ENCODE measurements around the gene ACTN1. TPM values are rescaled to one million over a fixed set of nuclear protein-coding genes. Genes with fewer than 3 reads are reported as not detected.

The ACTN1 gene
- total RNA-seq, 2 experiments from 2014 or later: 51.4 to 56.1 TPM

DNA sequence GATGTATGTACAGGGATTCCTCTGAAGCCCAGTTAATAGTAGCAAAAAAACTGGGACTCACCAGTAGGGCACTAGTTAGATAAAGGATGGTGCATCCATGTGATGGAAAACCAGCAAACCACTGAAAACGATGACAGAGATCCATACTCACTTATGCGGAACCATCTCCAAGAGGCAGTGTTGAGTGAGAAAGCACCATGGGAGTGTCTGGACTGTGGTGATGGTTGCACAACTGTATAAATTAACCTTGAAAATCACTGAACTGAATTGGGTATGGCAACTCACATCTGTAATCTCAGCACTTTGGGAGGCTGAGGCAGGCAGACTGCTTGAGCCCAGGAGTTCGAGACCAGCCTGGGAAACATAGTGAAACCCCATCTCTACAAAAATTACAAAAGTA is 132.6 kb downstream of the ACTN1 start:
- H3K9me3 Mint-ChIP-seq (ENCODE audit: insufficient read depth): no peaks in the 10 kb centered on the region
- no peak for ATAC-seq
- H3K4me3 Mint-ChIP-seq: no peak overlapping the region
- no peaks in the 10 kb centered on the region for H3K27me3 Mint-ChIP-seq (ENCODE audit: low read depth)
- no peak for DNase-seq
- POLR2A ChIA-PET: no interaction called here
- CTCF ChIA-PET: no interaction called here
- no peaks in the 10 kb centered on the region for H3K36me3 Mint-ChIP-seq (ENCODE audit: low read depth)
- no peak overlapping the region for H3K27ac Mint-ChIP-seq
- H3K4me1 Mint-ChIP-seq (ENCODE audit: low read depth): peaks cover 10% of the 10 kb centered on the region

DNA sequence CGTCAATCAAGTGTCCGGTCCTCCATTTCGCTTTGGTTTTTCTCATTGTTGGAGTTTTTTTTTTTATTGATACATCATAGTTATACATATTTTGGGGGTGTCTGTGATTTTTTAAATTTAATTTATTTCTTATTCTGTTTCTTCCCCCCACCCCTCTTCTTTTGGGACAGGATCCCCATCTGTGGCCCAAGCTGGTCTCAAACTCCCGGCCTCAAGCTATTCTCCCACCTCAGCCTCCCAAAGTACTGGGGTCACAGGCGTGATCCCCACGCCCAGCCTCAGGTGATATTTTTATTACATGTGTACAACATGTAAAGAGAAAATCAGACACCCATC is 134.9 kb downstream of the ACTN1 start:
- H3K9me3 Mint-ChIP-seq (ENCODE audit: insufficient read depth): no peaks in the 10 kb centered on the region
- H3K27ac Mint-ChIP-seq: no peak overlapping the region
- ATAC-seq (no peak), DNase-seq (no peak)
- peaks cover 19% of the 10 kb centered on the region for H3K4me1 Mint-ChIP-seq (ENCODE audit: low read depth)
- POLR2A ChIA-PET: interaction anchor here (0.7 to 1.3 kb wide), 4 partner anchors 27 to 316 kb away, joined by 3 to 5 read pairs (median 3); no protein-coding TSS in a partner anchor
- no peaks in the 10 kb centered on the region for H3K36me3 Mint-ChIP-seq (ENCODE audit: low read depth)
- CTCF ChIA-PET: interaction anchor here (0.5 to 3.5 kb wide), 79 partner anchors 9 to 1017 kb away, joined by 3 to 107 read pairs (median 4); partner anchors contain the start of gene ZFP36L1
- H3K27me3 Mint-ChIP-seq (ENCODE audit: low read depth): no peaks in the 10 kb centered on the region
- no peak overlapping the region for H3K4me3 Mint-ChIP-seq

DNA sequence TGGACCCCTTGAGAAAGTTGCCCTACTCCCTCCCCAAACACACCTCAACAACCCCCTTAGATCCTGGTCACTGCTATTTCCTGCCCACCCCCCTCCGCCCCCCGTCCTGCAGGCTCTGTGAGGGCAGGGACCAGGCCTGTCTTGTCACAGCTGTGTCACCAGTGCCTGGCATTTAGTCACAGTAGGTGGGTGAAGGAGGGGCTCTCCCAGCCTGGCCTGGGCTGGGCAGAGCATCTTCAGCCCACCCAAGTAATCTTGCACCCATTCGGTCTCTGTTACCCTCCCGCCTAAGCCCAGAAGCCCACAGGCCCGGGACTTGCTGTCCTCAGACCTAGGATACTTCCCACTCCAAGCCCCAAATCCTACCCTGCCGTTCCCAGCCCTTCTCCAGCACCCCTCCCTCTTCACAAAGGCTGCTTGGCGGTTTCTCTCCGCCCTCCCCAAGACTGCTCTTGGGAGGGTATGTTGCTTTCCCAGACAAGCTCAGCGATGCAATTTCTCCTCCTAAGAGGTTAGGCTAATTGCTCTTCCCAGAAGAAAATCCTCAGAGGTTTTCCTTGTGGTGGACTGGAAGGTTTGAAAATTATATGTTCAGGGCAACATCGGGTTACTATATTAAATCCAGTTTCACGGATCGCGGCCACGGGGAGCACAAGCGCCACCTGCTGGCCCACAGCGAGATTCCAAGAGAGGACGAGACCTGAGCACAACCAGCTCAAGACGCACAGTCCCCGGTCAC is 135.5 kb downstream of the ACTN1 start:
- Mint-ChIP-seq H3K27me3 (ENCODE audit: low read depth) (no peaks in the 10 kb centered on the region), H3K36me3 (ENCODE audit: low read depth) (no peaks in the 10 kb centered on the region), H3K4me1 (ENCODE audit: low read depth) (peaks cover 19% of the 10 kb centered on the region), H3K4me3 (no peak overlapping the region), H3K9me3 (ENCODE audit: insufficient read depth) (no peaks in the 10 kb centered on the region), H3K27ac (no peak overlapping the region)
- POLR2A ChIA-PET: interaction anchor here (0.7 to 1.3 kb wide), 4 partner anchors 27 to 317 kb away, joined by 3 to 5 read pairs (median 3); no protein-coding TSS in a partner anchor
- DNase-seq (peak; percentile 83), ATAC-seq (peak; percentile 81)
- CTCF ChIA-PET: interaction anchor here (0.5 to 3.5 kb wide), 79 partner anchors 8 to 1017 kb away, joined by 3 to 107 read pairs (median 4); partner anchors contain the start of gene ZFP36L1

DNA sequence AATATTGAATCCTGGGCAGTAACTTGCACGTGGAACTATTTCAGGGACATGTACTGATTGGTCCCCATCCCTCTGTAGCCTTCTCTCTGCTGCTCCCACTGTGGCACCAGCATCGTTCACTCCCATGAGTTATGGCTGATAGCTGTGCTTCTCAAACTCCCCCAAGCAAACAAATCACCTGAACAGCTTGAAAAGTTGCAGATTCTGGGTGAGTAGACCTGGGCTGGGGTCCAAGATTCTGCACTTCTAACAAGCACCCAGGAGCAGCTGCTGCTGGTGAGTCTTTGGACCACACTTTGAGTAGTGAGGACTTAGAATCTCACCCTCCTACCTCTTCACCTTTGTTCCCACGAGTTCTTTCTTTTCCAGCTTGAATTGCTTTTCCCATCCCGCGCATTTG is 136.8 kb downstream of the ACTN1 start:
- no peak for ATAC-seq
- CTCF ChIA-PET: interaction anchor here (2.5 to 3.5 kb wide), 3 partner anchors 21 to 596 kb away, joined by 10 to 107 read pairs (median 17); no protein-coding TSS in a partner anchor
- POLR2A ChIA-PET: no interaction called here
- H3K4me3 Mint-ChIP-seq: no peak overlapping the region
- H3K4me1 Mint-ChIP-seq (ENCODE audit: low read depth): peaks cover 19% of the 10 kb centered on the region
- no peaks in the 10 kb centered on the region for H3K27me3 Mint-ChIP-seq (ENCODE audit: low read depth)
- no peak for DNase-seq
- peaks cover under 1% of the 10 kb centered on the region for H3K36me3 Mint-ChIP-seq (ENCODE audit: low read depth)
- H3K27ac Mint-ChIP-seq: no peak overlapping the region
- H3K9me3 Mint-ChIP-seq (ENCODE audit: insufficient read depth): no peaks in the 10 kb centered on the region

DNA sequence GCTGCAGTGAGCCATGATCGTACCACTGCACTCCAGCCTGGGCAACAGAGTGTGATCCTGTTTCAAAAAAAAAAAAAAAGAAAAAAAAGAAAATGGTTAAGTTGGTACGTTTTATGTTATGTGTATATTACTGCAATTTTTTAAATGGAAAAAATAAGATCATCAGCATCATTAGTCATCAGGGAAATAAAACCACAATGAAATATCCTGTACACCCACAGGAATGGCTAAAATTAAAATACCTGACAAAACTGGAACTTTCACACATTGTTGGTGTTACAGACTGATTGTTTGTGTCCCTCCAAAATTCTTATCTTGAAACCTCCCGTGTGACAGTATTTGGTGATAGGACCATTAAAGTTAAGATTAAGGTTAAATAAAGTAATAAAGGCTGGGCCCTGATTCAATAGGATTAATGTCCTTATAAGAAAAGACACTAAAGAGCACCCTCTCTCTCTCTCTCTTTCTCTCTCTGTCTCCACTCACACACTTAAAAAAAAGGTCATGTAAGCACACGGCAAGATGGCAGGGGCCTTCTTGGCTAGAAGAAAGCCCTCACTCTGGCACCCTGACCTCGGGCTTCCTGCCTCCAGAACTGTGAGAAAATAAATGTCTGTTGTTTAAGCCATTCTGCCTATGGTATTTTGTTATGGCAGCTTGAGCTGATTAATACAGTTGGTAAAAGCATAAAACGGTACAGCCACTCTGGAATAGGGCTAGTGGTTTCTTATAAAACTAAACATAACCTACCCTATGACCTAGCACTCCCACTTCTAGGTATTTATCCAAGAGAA is 137.9 kb downstream of the ACTN1 start:
- H3K27ac Mint-ChIP-seq: no peak overlapping the region
- H3K36me3 Mint-ChIP-seq (ENCODE audit: low read depth): peaks cover 4% of the 10 kb centered on the region
- peaks cover 4% of the 10 kb centered on the region for H3K9me3 Mint-ChIP-seq (ENCODE audit: insufficient read depth)
- peaks cover 19% of the 10 kb centered on the region for H3K4me1 Mint-ChIP-seq (ENCODE audit: low read depth)
- ChIA-PET CTCF (no interaction called here), POLR2A (no interaction called here)
- H3K4me3 Mint-ChIP-seq: no peak overlapping the region
- DNase-seq: no peak
- ATAC-seq: no peak
- no peaks in the 10 kb centered on the region for H3K27me3 Mint-ChIP-seq (ENCODE audit: low read depth)

DNA sequence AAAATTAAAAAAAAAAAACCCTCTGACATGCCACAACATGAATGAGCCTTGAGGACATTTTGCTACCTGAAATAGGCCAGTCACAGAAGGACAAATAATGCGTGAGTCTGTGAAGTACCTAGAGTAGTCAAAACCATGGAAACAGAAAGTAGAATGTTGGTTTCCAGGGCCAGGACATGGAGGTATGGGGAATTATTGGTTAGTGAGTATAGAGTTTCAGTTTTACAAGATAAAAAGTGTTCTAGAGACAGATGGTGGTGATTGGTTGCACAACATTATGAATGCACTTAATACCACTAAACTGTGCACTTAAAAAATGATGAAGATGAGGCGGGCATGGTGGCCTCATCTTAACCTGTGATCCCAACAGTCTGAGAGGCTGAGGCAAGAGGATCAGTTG is 138.6 kb downstream of the ACTN1 start:
- DNase-seq (no peak), ATAC-seq (no peak)
- no peak overlapping the region for H3K4me3 Mint-ChIP-seq
- H3K27me3 Mint-ChIP-seq (ENCODE audit: low read depth): no peaks in the 10 kb centered on the region
- H3K4me1 Mint-ChIP-seq (ENCODE audit: low read depth): peaks cover 23% of the 10 kb centered on the region
- peaks cover 5% of the 10 kb centered on the region for H3K36me3 Mint-ChIP-seq (ENCODE audit: low read depth)
- CTCF ChIA-PET: no interaction called here
- POLR2A ChIA-PET: no interaction called here
- no peak overlapping the region for H3K27ac Mint-ChIP-seq
- peaks cover 8% of the 10 kb centered on the region for H3K9me3 Mint-ChIP-seq (ENCODE audit: insufficient read depth)

DNA sequence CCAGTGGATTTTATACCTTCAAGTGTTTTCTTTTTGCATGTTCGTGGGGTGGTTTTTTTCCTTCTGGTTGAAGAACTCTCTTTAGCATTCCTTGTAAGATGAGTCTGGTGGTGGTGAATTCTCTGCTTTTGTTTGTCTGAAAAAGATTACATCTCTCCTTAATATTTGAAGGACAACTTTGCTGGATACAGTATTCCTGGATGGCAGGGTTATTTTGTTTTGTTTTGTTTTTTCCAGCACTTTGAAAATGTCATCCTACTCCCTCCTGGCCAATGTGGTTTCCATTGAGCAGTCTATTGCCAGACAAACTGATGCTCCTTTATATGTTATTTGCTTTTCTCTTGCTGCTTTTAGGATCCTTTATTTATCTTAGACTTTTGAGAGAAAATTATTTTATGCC is 143.0 kb downstream of the ACTN1 start:
- DNase-seq (no peak), ATAC-seq (no peak)
- Mint-ChIP-seq H3K9me3 (ENCODE audit: insufficient read depth) (peaks cover 17% of the 10 kb centered on the region), H3K27ac (no peak overlapping the region), H3K4me3 (no peak overlapping the region), H3K4me1 (ENCODE audit: low read depth) (peaks cover 11% of the 10 kb centered on the region), H3K27me3 (ENCODE audit: low read depth) (peaks cover 5% of the 10 kb centered on the region), H3K36me3 (ENCODE audit: low read depth) (peaks cover 7% of the 10 kb centered on the region)
- ChIA-PET CTCF (interaction anchor here (1.3 to 1.7 kb wide), 2 partner anchors 8 to 11 kb away, joined by 4 to 10 read pairs; no protein-coding TSS in a partner anchor), POLR2A (no interaction called here)

DNA sequence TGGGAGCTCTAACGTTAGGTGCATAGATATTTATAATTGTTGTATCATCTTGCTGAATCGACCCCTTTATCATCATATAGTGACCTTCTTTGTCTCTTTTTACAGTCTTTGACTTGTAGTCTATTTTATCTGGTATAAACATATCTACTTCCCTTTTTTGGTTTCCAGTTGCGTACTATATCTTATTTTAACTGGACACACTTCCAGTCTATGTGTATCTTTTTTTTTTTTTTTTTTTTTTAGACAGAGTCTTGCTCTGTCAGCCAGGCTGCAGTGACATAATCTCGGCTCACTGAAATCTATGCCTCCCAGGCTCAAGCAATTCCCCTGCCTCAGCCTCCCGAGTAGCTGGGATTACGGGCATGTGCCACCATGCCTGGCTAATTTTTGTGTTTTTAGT is 144.3 kb downstream of the ACTN1 start:
- CTCF ChIA-PET: interaction anchor here (1.7 kb wide), 1 partner anchor 9 kb away, joined by 10 read pairs; no protein-coding TSS in a partner anchor
- Mint-ChIP-seq H3K36me3 (ENCODE audit: low read depth) (peaks cover 7% of the 10 kb centered on the region), H3K4me1 (ENCODE audit: low read depth) (peaks cover 6% of the 10 kb centered on the region), H3K27me3 (ENCODE audit: low read depth) (peaks cover 9% of the 10 kb centered on the region), H3K4me3 (no peak overlapping the region), H3K9me3 (ENCODE audit: insufficient read depth) (peaks cover 17% of the 10 kb centered on the region), H3K27ac (no peak overlapping the region)
- no peak for ATAC-seq
- POLR2A ChIA-PET: no interaction called here
- DNase-seq: no peak

DNA sequence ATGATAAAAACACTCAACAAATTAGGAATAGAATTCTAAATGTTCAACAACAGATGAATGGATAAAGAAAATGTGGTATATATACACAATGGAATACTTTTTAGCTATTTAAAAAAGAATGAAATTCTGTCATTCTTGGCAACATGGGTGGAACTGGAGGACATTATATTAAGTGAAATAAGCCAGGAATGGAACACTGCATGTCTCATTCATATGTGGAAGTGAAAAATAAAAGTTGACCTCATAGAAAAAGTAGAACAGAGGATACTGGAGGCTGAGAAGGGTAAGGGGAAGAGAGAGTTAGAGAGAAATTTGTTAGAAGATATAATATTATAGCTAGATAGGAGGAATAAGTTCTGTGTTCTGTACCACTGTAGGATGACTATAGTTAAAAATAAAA is 150.4 kb downstream of the ACTN1 start:
- peaks cover 9% of the 10 kb centered on the region for H3K27me3 Mint-ChIP-seq (ENCODE audit: low read depth)
- H3K9me3 Mint-ChIP-seq (ENCODE audit: insufficient read depth): peaks cover 5% of the 10 kb centered on the region
- POLR2A ChIA-PET: interaction anchor here (0.6 to 0.7 kb wide), 2 partner anchors 13 to 596 kb away, joined by 4 read pairs; no protein-coding TSS in a partner anchor
- no peak overlapping the region for H3K27ac Mint-ChIP-seq
- H3K4me1 Mint-ChIP-seq (ENCODE audit: low read depth): peaks cover 5% of the 10 kb centered on the region
- H3K4me3 Mint-ChIP-seq: no peak overlapping the region
- no peak for ATAC-seq
- H3K36me3 Mint-ChIP-seq (ENCODE audit: low read depth): no peaks in the 10 kb centered on the region
- no peak for DNase-seq
- CTCF ChIA-PET: interaction anchor here (3.0 to 5.5 kb wide), 2 partner anchors 14 to 16 kb away, joined by 26 to 33 read pairs; no protein-coding TSS in a partner anchor

DNA sequence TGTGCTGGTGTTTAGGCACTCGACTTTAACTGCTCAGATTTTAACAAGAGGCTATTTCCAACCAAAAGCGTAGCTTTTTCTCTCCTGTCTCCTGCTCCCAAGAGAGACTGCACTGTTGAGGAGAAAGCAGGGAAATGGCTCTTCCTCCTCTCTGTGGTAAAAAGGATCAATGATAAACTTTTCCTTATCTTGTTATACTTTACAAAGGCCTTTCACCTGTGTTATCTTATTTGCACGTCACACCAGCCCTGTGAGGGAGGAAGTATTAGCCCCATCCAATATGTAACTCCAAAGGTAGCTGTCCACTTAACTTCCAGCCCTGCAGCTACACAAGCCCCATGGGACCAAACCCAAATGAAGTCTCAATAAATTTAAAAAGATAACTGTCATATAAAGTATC is 153.4 kb downstream of the ACTN1 start:
- no peak overlapping the region for H3K27ac Mint-ChIP-seq

DNA sequence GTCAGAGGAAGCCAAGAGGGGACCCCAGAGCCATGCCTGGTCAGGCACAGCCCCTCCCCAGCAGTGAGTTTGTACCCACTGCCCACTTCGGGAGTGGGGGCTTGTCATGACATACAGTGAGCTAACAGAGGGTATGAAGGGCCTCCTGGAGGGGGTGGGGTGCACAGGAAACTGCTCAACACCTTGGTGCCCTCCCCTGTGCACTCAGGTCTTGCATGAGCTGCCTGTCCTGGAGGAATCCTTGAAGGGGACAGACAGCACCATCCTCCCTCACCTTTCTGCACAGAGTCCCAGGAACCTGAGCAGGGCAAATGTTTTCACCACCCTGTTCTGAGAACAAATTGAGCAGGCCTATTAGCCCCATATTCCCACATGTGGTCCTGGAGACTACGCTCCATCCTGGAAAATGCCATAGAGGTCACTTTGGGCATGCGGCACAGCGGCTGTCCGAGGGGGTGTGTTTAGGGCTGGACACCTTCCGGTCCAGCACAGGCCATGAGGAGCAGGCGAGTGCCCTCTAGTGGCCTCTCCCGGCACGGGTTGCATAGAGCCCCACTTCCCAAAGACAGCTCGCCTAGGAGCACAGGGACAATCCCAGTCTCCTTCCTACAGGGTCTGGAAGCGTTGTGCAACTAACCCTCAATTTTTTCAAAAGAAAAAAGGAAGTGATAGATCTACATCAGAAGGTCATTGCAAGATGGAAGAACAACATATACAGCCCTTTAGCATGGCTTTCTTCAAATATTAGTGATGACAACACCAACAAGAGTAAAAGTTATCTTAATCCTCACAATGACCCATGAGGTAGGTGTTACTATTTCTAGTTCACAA is 154.4 kb downstream of the ACTN1 start:
- no peak overlapping the region for H3K4me3 Mint-ChIP-seq
- H3K4me1 Mint-ChIP-seq (ENCODE audit: low read depth): peaks cover 35% of the 10 kb centered on the region
- H3K27me3 Mint-ChIP-seq (ENCODE audit: low read depth): no peaks in the 10 kb centered on the region
- POLR2A ChIA-PET: interaction anchor here (12.5 kb wide), 1 partner anchor 36 kb away, joined by 314 read pairs; the partner anchor contains the start of gene ZFP36L1
- CTCF ChIA-PET: interaction anchor here (1.0 to 12.4 kb wide), 6 partner anchors 10 to 560 kb away, joined by 3 to 107 read pairs (median 4); no protein-coding TSS in a partner anchor
- no peaks in the 10 kb centered on the region for H3K9me3 Mint-ChIP-seq (ENCODE audit: insufficient read depth)
- ATAC-seq (no peak), DNase-seq (no peak)
- no peaks in the 10 kb centered on the region for H3K36me3 Mint-ChIP-seq (ENCODE audit: low read depth)
- H3K27ac Mint-ChIP-seq: peak overlapping the region; percentile 25

More for the DNA sequence above, 153.4 kb downstream of the ACTN1 start:
- ChIA-PET POLR2A (no interaction called here), CTCF (interaction anchor here (0.9 to 12.4 kb wide), 8 partner anchors 10 to 561 kb away, joined by 3 to 107 read pairs (median 4); no protein-coding TSS in a partner anchor)
- H3K4me3 Mint-ChIP-seq: no peak overlapping the region
- ATAC-seq (no peak), DNase-seq (no peak)
- no peaks in the 10 kb centered on the region for H3K36me3 Mint-ChIP-seq (ENCODE audit: low read depth)
- peaks cover 5% of the 10 kb centered on the region for H3K27me3 Mint-ChIP-seq (ENCODE audit: low read depth)
- H3K9me3 Mint-ChIP-seq (ENCODE audit: insufficient read depth): no peaks in the 10 kb centered on the region
- H3K4me1 Mint-ChIP-seq (ENCODE audit: low read depth): peaks cover 25% of the 10 kb centered on the region

Measured in activated CD8-positive, alpha-beta T cell treated with anti-CD3 and anti-CD28 coated beads, Interleukin-2, amount 10 ng/mL, durations not matched to agents 7 days and 5 days (primary cell).